ENCODE data around the gene ZNRF4.

DNA sequence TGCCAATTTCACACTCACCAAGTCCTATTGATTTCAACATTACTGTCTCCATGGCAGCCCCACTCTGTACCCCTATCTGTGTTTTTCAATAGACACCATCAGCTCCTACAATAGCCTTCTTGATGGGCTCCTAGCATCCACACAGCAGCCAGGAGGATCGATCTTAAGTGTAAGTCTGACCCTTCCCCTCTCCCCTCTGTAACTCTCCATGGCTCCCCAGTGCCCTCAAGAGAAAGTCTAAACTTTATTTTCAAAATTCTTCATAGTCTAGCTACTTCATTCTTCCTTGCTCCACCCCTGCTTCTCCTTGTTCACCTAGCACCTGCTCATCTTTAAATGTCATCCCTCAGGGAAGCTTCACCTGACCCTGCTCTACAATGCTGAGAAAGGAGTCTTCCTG lies 30.0 kb upstream of the ZNRF4 start:
- TF ChIP-seq, protein P1, sequence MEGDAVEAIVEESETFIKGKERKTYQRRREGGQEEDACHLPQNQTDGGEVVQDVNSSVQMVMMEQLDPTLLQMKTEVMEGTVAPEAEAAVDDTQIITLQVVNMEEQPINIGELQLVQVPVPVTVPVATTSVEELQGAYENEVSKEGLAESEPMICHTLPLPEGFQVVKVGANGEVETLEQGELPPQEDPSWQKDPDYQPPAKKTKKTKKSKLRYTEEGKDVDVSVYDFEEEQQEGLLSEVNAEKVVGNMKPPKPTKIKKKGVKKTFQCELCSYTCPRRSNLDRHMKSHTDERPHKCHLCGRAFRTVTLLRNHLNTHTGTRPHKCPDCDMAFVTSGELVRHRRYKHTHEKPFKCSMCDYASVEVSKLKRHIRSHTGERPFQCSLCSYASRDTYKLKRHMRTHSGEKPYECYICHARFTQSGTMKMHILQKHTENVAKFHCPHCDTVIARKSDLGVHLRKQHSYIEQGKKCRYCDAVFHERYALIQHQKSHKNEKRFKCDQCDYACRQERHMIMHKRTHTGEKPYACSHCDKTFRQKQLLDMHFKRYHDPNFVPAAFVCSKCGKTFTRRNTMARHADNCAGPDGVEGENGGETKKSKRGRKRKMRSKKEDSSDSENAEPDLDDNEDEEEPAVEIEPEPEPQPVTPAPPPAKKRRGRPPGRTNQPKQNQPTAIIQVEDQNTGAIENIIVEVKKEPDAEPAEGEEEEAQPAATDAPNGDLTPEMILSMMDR (IDR thresholded peaks at IDR 0.05), result no peak
- TF ChIP-seq POLR2AphosphoS5 (IDR thresholded peaks at IDR 0.05), result no peak
- TF ChIP-seq POLR2A (IDR thresholded peaks at IDR 0.05), result no peak
- no peak for TF ChIP-seq EP300 (IDR thresholded peaks at IDR 0.05)

Data from sigmoid colon (tissue), 4 donors.